Activated CD8-positive, alpha-beta memory T cell treated with anti-CD3 and anti-CD28 coated beads, Interleukin-2, amount 50 U/mL, for 4 hours (primary cell): Measurements from ENCODE around the gene SCAI.
"Not testable (repeated sequence)": the region's sequence is repeated elsewhere in the genome, so short reads cannot be mapped to it uniquely, and the experiment has no call there.

Experiments used
- DNase-seq: peaks from one replicate; pipeline ENCODE4 v3.0.0-alpha.2; 2020

SCAI gene

GRCh38 chr9:125143377-125144090 lies at the start of gene SCAI:
SCAI (minus strand) TSS chr9:125143528; CDS start chr9:125143437, 91 bp downstream.
- DNase-seq, result peak; percentile 98

- DNase-seq, result no peak
Observed at GRCh38 chr9:125190361-125190801, 47.1 kb upstream of the SCAI start.

- DNase-seq, result peak; percentile 98
Observed at GRCh38 chr9:125189361-125190289, 46.3 kb upstream of the SCAI start, which contains the start of gene PPP6C. PPP6C (minus strand) TSS chr9:125189803; CDS start chr9:125189718, 85 bp downstream.

- DNase-seq, result no peak
Observed at GRCh38 chr9:125189011-125189360, 45.7 kb upstream of the SCAI start.

- DNase-seq, result no peak
Observed at GRCh38 chr9:125183561-125183960, 40.2 kb upstream of the SCAI start.

- DNase-seq, result no peak
Observed at GRCh38 chr9:125183054-125183453, 39.7 kb upstream of the SCAI start.

- not testable (repeated sequence) for DNase-seq
Observed at GRCh38 chr9:125181756-125182155, 38.4 kb upstream of the SCAI start.

- no peak for DNase-seq
Observed at GRCh38 chr9:125180876-125181275, 37.5 kb upstream of the SCAI start.

- DNase-seq, result not testable (repeated sequence)
Observed at GRCh38 chr9:125179776-125180175, 36.4 kb upstream of the SCAI start.

- DNase-seq, result no peak
Observed at GRCh38 chr9:125177888-125178287, 34.6 kb upstream of the SCAI start.

- DNase-seq, result no peak
Observed at GRCh38 chr9:125176636-125177035, 33.3 kb upstream of the SCAI start.

GRCh38 chr9:125172031-125172755 lies 28.9 kb upstream of the SCAI start:
- no peak for DNase-seq

GRCh38 chr9:125169895-125170294 lies 26.6 kb upstream of the SCAI start:
- DNase-seq, result no peak

GRCh38 chr9:125166762-125167161 lies 23.4 kb upstream of the SCAI start:
- no peak for DNase-seq

- DNase-seq, result not testable (repeated sequence)
Observed at GRCh38 chr9:125162891-125163290, 19.6 kb upstream of the SCAI start.

- DNase-seq, result no peak
Observed at GRCh38 chr9:125161284-125161918, 18.1 kb upstream of the SCAI start.

- DNase-seq, result no peak
Observed at GRCh38 chr9:125160750-125161149, 17.4 kb upstream of the SCAI start.

GRCh38 chr9:125156551-125156950 lies 13.2 kb upstream of the SCAI start:
- no peak for DNase-seq

GRCh38 chr9:125153712-125154367 lies 10.5 kb upstream of the SCAI start:
- no peak for DNase-seq

GRCh38 chr9:125151730-125152129 lies 8.4 kb upstream of the SCAI start:
- DNase-seq, result no peak

- no peak for DNase-seq
Observed at GRCh38 chr9:125150349-125151245, 7.3 kb upstream of the SCAI start.
